Glutamatergic neuron (in vitro differentiated cells): ENCODE measurements around the gene RHBDF1. TPM values are rescaled to one million over a fixed set of nuclear protein-coding genes. Genes with fewer than 3 reads are reported as not detected.
A peak's percentile ranks its signal among the peaks of the same experiment; 100 is the strongest.

Source experiments
- DNase-seq: peaks from one replicate; pipeline ENCODE4 v3.0.0; 2022
- H3K27ac Mint-ChIP-seq: one replicate; pipeline ENCODE4 v1.8.0; 2020; ENCODE audit warnings: mild to moderate bottlenecking, mixed read lengths, inconsistent platforms; ENCODE audit not compliant: unreplicated experiment
- H3K27me3 Mint-ChIP-seq: one replicate; pipeline ENCODE4 v1.8.0; 2020; ENCODE audit warnings: mild to moderate bottlenecking, moderate library complexity, mixed read lengths, inconsistent platforms; ENCODE audit not compliant: unreplicated experiment
- H3K36me3 Mint-ChIP-seq: one replicate; pipeline ENCODE4 v1.8.0; 2020; ENCODE audit warnings: mild to moderate bottlenecking, mixed read lengths, inconsistent platforms; ENCODE audit not compliant: unreplicated experiment
- H3K4me1 Mint-ChIP-seq: one replicate; pipeline ENCODE4 v1.8.0; 2020; ENCODE audit warnings: mild to moderate bottlenecking, low read depth, mixed read lengths, inconsistent platforms; ENCODE audit not compliant: unreplicated experiment
- H3K4me3 Mint-ChIP-seq: one replicate; pipeline ENCODE4 v1.8.0; 2020; ENCODE audit warnings: mild to moderate bottlenecking, mixed read lengths, inconsistent platforms; ENCODE audit not compliant: unreplicated experiment
- H3K9me3 Mint-ChIP-seq: one replicate; pipeline ENCODE4 v1.8.0; 2020; ENCODE audit warnings: mild to moderate bottlenecking, moderate library complexity, mixed read lengths, inconsistent platforms; ENCODE audit not compliant: unreplicated experiment
- total RNA-seq: library from RNA; stranded (reverse); fragmentation: NEBNext Ultra II Directional; extraction: Animal tissue kit (Norgen Biotek cat#: 25700); gene quantifications from one replicate; pipeline ENCODE4 v1.2.1, GENCODE V29; 2021; ENCODE audit not compliant: unreplicated experiment
- TF ChIP-seq, protein P1 (sequence below): fragments of 200-600 bp; sonication (generic); IDR thresholded peaks from one replicate; pipeline ENCODE4 v1.5.0; 2021; ENCODE audit not compliant: partially characterized antibody, unreplicated experiment

The RHBDF1 gene
- total RNA-seq, 1 donor from 2014 or later, result 25.2 TPM

- no peak overlapping the region for H3K4me3 Mint-ChIP-seq
- no peak overlapping the region for H3K27ac Mint-ChIP-seq
Measured at GRCh38 chr16:112153-112840, 39.9 kb upstream of the RHBDF1 start.

GRCh38 chr16:106623-107324 lies 34.3 kb upstream of the RHBDF1 start:
- Mint-ChIP-seq H3K27ac (no peak overlapping the region), H3K36me3 (no peaks in the 10 kb centered on the region), H3K4me3 (no peak overlapping the region), H3K4me1 (peaks cover 8% of the 10 kb centered on the region), H3K27me3 (peaks cover 7% of the 10 kb centered on the region), H3K9me3 (no peaks in the 10 kb centered on the region)
- TF ChIP-seq, protein P1, sequence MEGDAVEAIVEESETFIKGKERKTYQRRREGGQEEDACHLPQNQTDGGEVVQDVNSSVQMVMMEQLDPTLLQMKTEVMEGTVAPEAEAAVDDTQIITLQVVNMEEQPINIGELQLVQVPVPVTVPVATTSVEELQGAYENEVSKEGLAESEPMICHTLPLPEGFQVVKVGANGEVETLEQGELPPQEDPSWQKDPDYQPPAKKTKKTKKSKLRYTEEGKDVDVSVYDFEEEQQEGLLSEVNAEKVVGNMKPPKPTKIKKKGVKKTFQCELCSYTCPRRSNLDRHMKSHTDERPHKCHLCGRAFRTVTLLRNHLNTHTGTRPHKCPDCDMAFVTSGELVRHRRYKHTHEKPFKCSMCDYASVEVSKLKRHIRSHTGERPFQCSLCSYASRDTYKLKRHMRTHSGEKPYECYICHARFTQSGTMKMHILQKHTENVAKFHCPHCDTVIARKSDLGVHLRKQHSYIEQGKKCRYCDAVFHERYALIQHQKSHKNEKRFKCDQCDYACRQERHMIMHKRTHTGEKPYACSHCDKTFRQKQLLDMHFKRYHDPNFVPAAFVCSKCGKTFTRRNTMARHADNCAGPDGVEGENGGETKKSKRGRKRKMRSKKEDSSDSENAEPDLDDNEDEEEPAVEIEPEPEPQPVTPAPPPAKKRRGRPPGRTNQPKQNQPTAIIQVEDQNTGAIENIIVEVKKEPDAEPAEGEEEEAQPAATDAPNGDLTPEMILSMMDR, result peak; percentile 82
- peak; percentile 52 for DNase-seq

More at GRCh38 chr16:112153-112840, 39.9 kb upstream of the RHBDF1 start:
- TF ChIP-seq, protein P1, result no peak
- peaks cover 2% of the 10 kb centered on the region for H3K9me3 Mint-ChIP-seq
- DNase-seq, result no peak
- H3K4me1 Mint-ChIP-seq, result no peaks in the 10 kb centered on the region
- peaks cover 4% of the 10 kb centered on the region for H3K27me3 Mint-ChIP-seq
- no peaks in the 10 kb centered on the region for H3K36me3 Mint-ChIP-seq

- Mint-ChIP-seq H3K27me3 (peaks cover 10% of the 10 kb centered on the region), H3K9me3 (peaks cover 4% of the 10 kb centered on the region), H3K4me1 (peaks cover 8% of the 10 kb centered on the region), H3K4me3 (no peak overlapping the region), H3K27ac (no peak overlapping the region), H3K36me3 (no peaks in the 10 kb centered on the region)
- DNase-seq, result no peak
- TF ChIP-seq, protein P1, result no peak
Measured at GRCh38 chr16:105521-105920, 33.1 kb upstream of the RHBDF1 start.

GRCh38 chr16:104928-105327 lies 32.5 kb upstream of the RHBDF1 start:
- no peak for DNase-seq
- Mint-ChIP-seq H3K36me3 (no peaks in the 10 kb centered on the region), H3K4me1 (peaks cover 12% of the 10 kb centered on the region), H3K27ac (no peak overlapping the region), H3K4me3 (no peak overlapping the region), H3K9me3 (peaks cover 4% of the 10 kb centered on the region), H3K27me3 (peaks cover 10% of the 10 kb centered on the region)
- TF ChIP-seq, protein P1, result no peak

- Mint-ChIP-seq H3K4me1 (peaks cover 13% of the 10 kb centered on the region), H3K27ac (no peak overlapping the region), H3K36me3 (no peaks in the 10 kb centered on the region), H3K27me3 (peaks cover 7% of the 10 kb centered on the region), H3K9me3 (peaks cover 4% of the 10 kb centered on the region), H3K4me3 (no peak overlapping the region)
- TF ChIP-seq, protein P1, result no peak
- no peak for DNase-seq
Measured at GRCh38 chr16:104355-104754, 31.9 kb upstream of the RHBDF1 start.
